ENCODE measurements around the gene AP4M1.

Gene AP4M1

DNA sequence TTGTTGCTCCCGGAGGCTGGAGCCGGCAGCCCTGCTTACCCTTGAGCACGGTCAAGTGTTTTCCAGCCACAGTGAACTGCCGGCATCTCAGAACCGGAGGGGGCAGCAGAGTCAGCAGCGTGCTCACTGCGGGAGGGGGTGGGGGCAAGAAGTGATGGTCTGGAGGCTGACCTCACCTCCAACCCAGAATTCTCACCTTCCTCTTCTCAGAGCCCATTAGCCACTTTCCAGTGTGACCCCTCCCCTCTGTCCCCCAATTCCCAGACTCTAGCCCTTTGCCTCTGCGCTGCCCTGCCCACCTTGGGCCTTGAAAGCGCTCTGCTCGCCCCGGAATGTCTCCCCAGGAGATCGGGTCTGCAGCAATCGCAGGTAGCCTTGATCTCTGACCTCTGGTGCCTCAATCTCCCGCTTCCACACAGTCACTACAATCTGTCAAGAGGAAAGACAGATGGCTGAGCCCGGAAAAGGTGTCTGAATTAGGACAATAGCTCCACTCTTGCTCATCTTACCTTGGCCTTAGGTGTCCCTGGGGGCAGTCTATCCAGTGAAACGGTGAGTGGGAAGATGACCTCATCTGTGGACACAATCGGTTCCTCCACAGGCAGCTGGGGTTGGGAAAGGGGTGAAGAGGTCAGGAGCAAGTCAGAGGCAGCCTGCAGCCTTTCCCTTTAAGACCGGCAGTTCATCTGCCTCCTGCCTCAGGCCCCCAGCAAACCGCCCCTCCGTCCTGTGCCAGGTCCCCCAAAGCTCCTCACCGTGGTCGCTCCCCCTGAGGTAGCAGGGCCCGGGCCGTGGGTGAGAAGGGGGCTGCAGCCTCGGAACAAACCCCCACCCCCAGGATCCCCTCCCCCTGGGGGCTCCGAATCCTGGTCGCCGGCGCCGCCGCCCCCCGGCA, 56.1 kb downstream of the AP4M1 start:
- no peak for DNase-seq (ENCODE audit: low read depth in 2 of 2)
